Smooth muscle cell (in vitro differentiated cells): ENCODE data around the gene TRMT112. TPM values are rescaled to one million over a fixed set of nuclear protein-coding genes. Genes with fewer than 3 reads are reported as not detected.

ENCODE experiments used
- DNase-seq: peaks from one replicate; lab custom pipeline; 2025; ENCODE audit not compliant: unreplicated experiment; lab: John Stamatoyannopoulos, UW
- H2AFZ ChIP-seq: fragments of 200-600 bp; sonication (generic); 2 replicates; pipeline ENCODE4 v1.6.0; 2016; ENCODE audit warnings: antibody characterized with exemption, low read depth, mild to moderate bottlenecking
- H3F3A ChIP-seq: fragments of 200-600 bp; sonication (generic); 2 replicates; pipeline ENCODE4 v1.6.0; 2017; ENCODE audit warnings: antibody characterized with exemption, low read depth
- H3K27ac ChIP-seq: fragments of 200-600 bp; sonication (generic); 2 replicates; pipeline ENCODE4 v1.5.1; 2016; ENCODE audit warnings: low read depth, mild to moderate bottlenecking
- H3K27me3 ChIP-seq: fragments of 200-600 bp; sonication (generic); 2 replicates; pipeline ENCODE4 v1.6.1; 2016; ENCODE audit warnings: low read depth, mild to moderate bottlenecking
- H3K36me3 ChIP-seq: fragments of 200-600 bp; sonication (generic); 2 replicates; pipeline ENCODE4 v1.5.1; 2016; ENCODE audit warnings: low read depth
- H3K4me1 ChIP-seq: fragments of 200-600 bp; sonication (generic); 2 replicates; pipeline ENCODE4 v1.5.1; 2016; ENCODE audit warnings: low read depth
- H3K4me2 ChIP-seq: fragments of 200-600 bp; sonication (generic); 2 replicates; pipeline ENCODE4 v1.6.0; 2016; ENCODE audit warnings: mild to moderate bottlenecking
- H3K4me3 ChIP-seq: fragments of 200-600 bp; sonication (generic); 2 replicates; pipeline ENCODE4 v1.5.1; 2016; ENCODE audit warnings: mild to moderate bottlenecking
- H3K79me2 ChIP-seq: fragments of 200-600 bp; sonication (generic); 2 replicates; pipeline ENCODE4 v1.6.0; 2016; ENCODE audit warnings: low read depth, mild to moderate bottlenecking
- H3K9ac ChIP-seq: fragments of 200-600 bp; sonication (generic); 2 replicates; pipeline ENCODE4 v1.6.0; 2016; ENCODE audit warnings: low read depth
- H3K9me3 ChIP-seq: fragments of 200-600 bp; sonication (generic); replicated peaks from 2 replicates; pipeline ENCODE4 v1.5.1; 2016; ENCODE audit warnings: low read depth
- H4K20me1 ChIP-seq: fragments of 200-600 bp; sonication (generic); 2 replicates; pipeline ENCODE4 v1.6.0; 2016; ENCODE audit warnings: low read depth
- CTCF ChIP-seq: fragments of 200-600 bp; sonication (generic); IDR thresholded peaks from 2 replicates; pipeline ENCODE4 v1.5.1; 2017; ENCODE audit warnings: borderline replicate concordance, mild to moderate bottlenecking, antibody characterized with exemption; ENCODE audit not compliant: insufficient read depth, poor library complexity, severe bottlenecking
- WGBS: methylation state at CpG from one replicate; pipeline ENCODE4 v1.1.7; 2016; ENCODE audit warnings: low lambda C conversion rate; 5-methylcytosine and 5-hydroxymethylcytosine counted together
- polyA plus RNA-seq: library from polyadenylated mRNA; unstranded; fragments of >200 nt; fragmentation: Nextera tagmentation; extraction: Ambion mirVana; gene quantifications from 2 replicates; pipeline ENCODE4 v1.2.1, GENCODE V29; 2016
- total RNA-seq: library from RNA; depleted of rRNA; stranded (reverse); fragments of >200 nt; gene quantifications from 2 replicates; pipeline ENCODE4 v1.2.3, GENCODE V29; 2014

Gene TRMT112
- total RNA-seq (218 and 285 TPM in 2 replicates), polyA plus RNA-seq (327 and 353 TPM in 2 replicates)

- peaks cover 6% of the 10 kb centered on the region for H3K79me2 ChIP-seq
Measured at GRCh38 chr11:64317325-64317960, at the start of gene TRMT112. Gene TRMT112, minus strand, starts transcription at chr11:64317559. Its CDS starts 33 bp downstream, at chr11:64317526.

GRCh38 chr11:64366751-64367150 is 49.4 kb upstream of the TRMT112 start:
- Histone ChIP-seq H2AFZ (no peak overlapping the region), H3K4me1 (no peaks in the 10 kb centered on the region), H3K9ac (no peak overlapping the region), H3K4me3 (no peak overlapping the region), H3K79me2 (no peaks in the 10 kb centered on the region), H3K9me3 (no peaks in the 10 kb centered on the region), H3K4me2 (no peak overlapping the region), H3K27me3 (no peaks in the 10 kb centered on the region), H3K27ac (no peak overlapping the region), H3F3A (no peaks in the 10 kb centered on the region), H4K20me1 (peaks cover 7% of the 10 kb centered on the region), H3K36me3 (no peaks in the 10 kb centered on the region)
- TF ChIP-seq CTCF: no peak
- no peak for DNase-seq
- WGBS: 88% methylated on average over 1 of the region's 1 CpG

More at GRCh38 chr11:64317325-64317960, at the start of gene TRMT112:
- H3K4me3 ChIP-seq: peak within 1 kb of the TSS; percentile 95
- peak within 1 kb of the TSS; percentile 88 for H3K9ac ChIP-seq
- H3K4me1 ChIP-seq: peaks cover 8% of the 10 kb centered on the region
- peak; percentile 80 for DNase-seq
- no peaks in the 10 kb centered on the region for H3F3A ChIP-seq
- no peaks in the 10 kb centered on the region for H3K36me3 ChIP-seq
- WGBS: under 1% methylated on average over 43 of the region's 43 CpGs
- no peak for TF ChIP-seq CTCF
- peak within 1 kb of the TSS; percentile 61 for H2AFZ ChIP-seq
- H4K20me1 ChIP-seq: no peaks in the 10 kb centered on the region
- H3K27me3 ChIP-seq: no peaks in the 10 kb centered on the region
- H3K4me2 ChIP-seq: peak within 1 kb of the TSS; percentile 90
- peak within 1 kb of the TSS; percentile 96 for H3K27ac ChIP-seq
- H3K9me3 ChIP-seq: no peaks in the 10 kb centered on the region

- no peak overlapping the region for H3K4me3 ChIP-seq
- WGBS: 95% methylated on average over 4 of the region's 4 CpGs
- peaks cover 3% of the 10 kb centered on the region for H3K79me2 ChIP-seq
- no peak overlapping the region for H2AFZ ChIP-seq
- no peaks in the 10 kb centered on the region for H3K9me3 ChIP-seq
- H3K9ac ChIP-seq: no peak overlapping the region
- no peaks in the 10 kb centered on the region for H3K4me1 ChIP-seq
- DNase-seq: no peak
- H3K4me2 ChIP-seq: no peak overlapping the region
- H3F3A ChIP-seq: no peaks in the 10 kb centered on the region
- H3K27ac ChIP-seq: no peak overlapping the region
- TF ChIP-seq CTCF: no peak
- H4K20me1 ChIP-seq: peaks cover 15% of the 10 kb centered on the region
- no peaks in the 10 kb centered on the region for H3K27me3 ChIP-seq
- no peaks in the 10 kb centered on the region for H3K36me3 ChIP-seq
Measured at GRCh38 chr11:64364911-64365310, 47.6 kb upstream of the TRMT112 start.

GRCh38 chr11:64364435-64364834 is 47.1 kb upstream of the TRMT112 start:
- Histone ChIP-seq H2AFZ (no peak overlapping the region), H3K9ac (no peak overlapping the region), H3K9me3 (no peaks in the 10 kb centered on the region), H3K36me3 (no peaks in the 10 kb centered on the region), H3F3A (no peaks in the 10 kb centered on the region), H3K79me2 (peaks cover 8% of the 10 kb centered on the region), H3K27me3 (no peaks in the 10 kb centered on the region), H3K4me3 (no peak overlapping the region), H3K4me1 (no peaks in the 10 kb centered on the region), H4K20me1 (peaks cover 20% of the 10 kb centered on the region), H3K4me2 (no peak overlapping the region), H3K27ac (no peak overlapping the region)
- TF ChIP-seq CTCF: no peak
- 99% methylated on average over 6 of the region's 6 CpGs for WGBS
- no peak for DNase-seq
